NB4 (cell line): Measurements from ENCODE around the gene DAB2IP.

Source experiments
- DNase-seq: peaks from one replicate; pipeline ENCODE4 v3.0.0; 2010; ENCODE audit warnings: low read depth
- H3K4me3 ChIP-seq: one replicate; pipeline ENCODE4 v1.5.1; 2011; ENCODE audit warnings: mild to moderate bottlenecking, low read depth, low read length, moderate library complexity
- CTCF ChIP-seq: IDR thresholded peaks from one replicate; pipeline ENCODE4 v1.5.1; 2012; ENCODE audit warnings: low read depth, low read length
- MAX ChIP-seq: IDR thresholded peaks from 2 replicates; pipeline ENCODE4 v1.6.1; 2011; ENCODE audit warnings: low read depth, low read length
- MYC ChIP-seq: IDR thresholded peaks from 2 replicates; pipeline ENCODE4 v1.6.1; 2011; ENCODE audit warnings: low read depth, low read length
- POLR2A ChIP-seq: IDR thresholded peaks from 2 replicates; pipeline ENCODE4 v1.6.1; 2011; ENCODE audit warnings: mild to moderate bottlenecking; ENCODE audit not compliant: insufficient read length; ENCODE audit errors: extremely low read depth

The DAB2IP gene

GRCh38 chr9:121714075-121714705 is 62.8 kb downstream of the DAB2IP start:
- no peak for DNase-seq
- H3K4me3 ChIP-seq: no peak overlapping the region
- TF ChIP-seq CTCF (no peak), POLR2A (no peak), MYC (no peak), MAX (no peak)

- TF ChIP-seq POLR2A (no peak), MYC (no peak), CTCF (no peak), MAX (no peak)
- DNase-seq: no peak
- no peak overlapping the region for H3K4me3 ChIP-seq
These were observed 63.4 kb downstream of the DAB2IP start for GRCh38 chr9:121714873-121715272.

GRCh38 chr9:121717141-121717991 is 65.9 kb downstream of the DAB2IP start:
- H3K4me3 ChIP-seq: no peak overlapping the region
- no peak for DNase-seq
- no peak for TF ChIP-seq CTCF
- no peak for TF ChIP-seq POLR2A
- TF ChIP-seq MAX: no peak
- no peak for TF ChIP-seq MYC

GRCh38 chr9:121718084-121718483 is 66.7 kb downstream of the DAB2IP start:
- no peak overlapping the region for H3K4me3 ChIP-seq
- TF ChIP-seq CTCF: no peak
- TF ChIP-seq POLR2A: no peak
- no peak for TF ChIP-seq MYC
- no peak for TF ChIP-seq MAX
- DNase-seq: peak; percentile 52

GRCh38 chr9:121718501-121718900 is 67.1 kb downstream of the DAB2IP start:
- no peak for DNase-seq
- TF ChIP-seq POLR2A (no peak), MYC (no peak), MAX (no peak), CTCF (no peak)
- no peak overlapping the region for H3K4me3 ChIP-seq
